Midbrain (tissue), 1 donor: ENCODE data around the gene HOXC11.

Experiments
- DNase-seq: peaks from one replicate; lab custom pipeline; 2025; lab: John Stamatoyannopoulos, UW

The HOXC11 gene

GRCh38 chr12:54021432-54022013 lies 48.6 kb downstream of the HOXC11 start:
- DNase-seq, result no peak

DNA sequence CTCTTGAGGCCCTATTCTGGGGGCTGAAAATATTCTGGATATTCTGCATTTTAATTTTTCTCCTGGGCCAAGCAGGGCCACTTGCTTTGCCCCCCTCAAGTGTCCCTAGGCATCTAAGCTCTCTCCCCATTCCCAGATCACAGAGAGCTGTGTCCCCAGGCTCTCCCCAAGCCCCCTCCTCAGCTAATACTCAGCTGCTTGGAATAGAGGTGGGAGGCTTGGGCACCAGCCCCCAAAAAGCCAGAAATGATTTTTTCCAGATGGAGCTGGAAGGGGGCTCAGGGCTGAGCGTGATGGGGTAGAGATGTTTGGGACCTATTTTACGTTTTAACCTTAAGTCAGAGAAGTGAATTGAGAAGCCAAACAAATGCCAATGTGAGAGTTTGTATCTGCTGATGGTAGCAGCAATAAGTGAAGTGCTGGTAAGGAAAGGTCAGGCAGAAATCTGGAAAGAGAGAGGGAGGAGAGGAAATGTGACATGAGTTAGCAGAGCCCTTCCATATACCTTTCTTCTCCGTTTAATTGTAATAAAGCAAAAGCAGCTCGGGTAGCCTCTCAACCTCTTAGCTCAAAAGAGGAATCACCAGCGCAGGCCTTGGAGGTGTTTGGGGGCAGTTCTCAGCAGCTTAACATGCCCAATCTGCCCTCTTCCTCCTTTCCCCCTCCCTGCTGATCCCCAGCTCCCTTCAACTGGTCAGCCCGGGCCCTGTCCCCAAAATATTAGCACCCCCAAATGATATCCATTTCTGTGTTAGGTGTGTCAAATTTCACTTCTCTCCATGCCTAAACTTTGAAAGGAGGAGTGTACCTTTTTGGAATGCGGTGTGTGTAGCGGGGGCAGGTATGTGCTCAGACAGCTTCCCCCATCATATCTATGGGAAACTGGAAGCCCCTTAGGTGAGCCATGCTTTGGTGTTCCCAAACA lies 50.3 kb downstream of the HOXC11 start:
- DNase-seq, result no peak

GRCh38 chr12:54024127-54024526 lies 51.2 kb downstream of the HOXC11 start:
- no peak for DNase-seq

DNA sequence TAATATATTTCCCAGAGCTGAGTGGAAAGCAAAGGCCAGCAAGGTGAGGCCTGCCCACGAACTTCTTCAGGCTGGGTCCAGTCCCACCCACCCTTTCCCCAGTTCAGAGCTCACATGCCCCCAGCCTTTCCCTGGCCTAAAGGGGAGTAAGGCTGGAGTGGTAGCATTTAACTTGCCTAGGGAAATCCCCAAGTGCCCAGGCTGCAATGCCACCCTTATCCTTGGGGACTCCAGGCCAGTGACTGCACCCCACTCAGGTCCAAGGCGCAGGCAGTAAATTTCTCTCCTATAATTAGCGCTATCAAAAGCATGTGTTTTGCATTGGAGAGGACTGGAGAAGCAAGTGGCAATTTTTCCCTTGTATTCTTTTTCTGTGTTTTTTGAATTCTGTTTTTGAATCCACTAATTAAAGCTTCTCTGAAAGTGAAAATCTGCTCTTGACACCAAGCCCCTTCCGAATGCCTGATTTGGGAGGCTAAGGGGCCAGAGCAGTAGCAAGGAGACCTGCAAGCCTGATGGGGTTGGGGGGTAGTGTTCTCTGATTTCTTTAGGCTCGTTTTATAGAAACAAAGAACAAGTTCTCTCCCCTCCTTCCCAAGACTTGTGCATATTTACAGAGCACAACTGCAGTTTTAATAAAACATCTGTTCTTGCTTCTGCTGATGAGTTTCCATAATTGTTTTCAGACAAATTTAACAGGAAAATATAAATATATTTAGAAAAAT lies 51.8 kb downstream of the HOXC11 start:
- no peak for DNase-seq

DNA sequence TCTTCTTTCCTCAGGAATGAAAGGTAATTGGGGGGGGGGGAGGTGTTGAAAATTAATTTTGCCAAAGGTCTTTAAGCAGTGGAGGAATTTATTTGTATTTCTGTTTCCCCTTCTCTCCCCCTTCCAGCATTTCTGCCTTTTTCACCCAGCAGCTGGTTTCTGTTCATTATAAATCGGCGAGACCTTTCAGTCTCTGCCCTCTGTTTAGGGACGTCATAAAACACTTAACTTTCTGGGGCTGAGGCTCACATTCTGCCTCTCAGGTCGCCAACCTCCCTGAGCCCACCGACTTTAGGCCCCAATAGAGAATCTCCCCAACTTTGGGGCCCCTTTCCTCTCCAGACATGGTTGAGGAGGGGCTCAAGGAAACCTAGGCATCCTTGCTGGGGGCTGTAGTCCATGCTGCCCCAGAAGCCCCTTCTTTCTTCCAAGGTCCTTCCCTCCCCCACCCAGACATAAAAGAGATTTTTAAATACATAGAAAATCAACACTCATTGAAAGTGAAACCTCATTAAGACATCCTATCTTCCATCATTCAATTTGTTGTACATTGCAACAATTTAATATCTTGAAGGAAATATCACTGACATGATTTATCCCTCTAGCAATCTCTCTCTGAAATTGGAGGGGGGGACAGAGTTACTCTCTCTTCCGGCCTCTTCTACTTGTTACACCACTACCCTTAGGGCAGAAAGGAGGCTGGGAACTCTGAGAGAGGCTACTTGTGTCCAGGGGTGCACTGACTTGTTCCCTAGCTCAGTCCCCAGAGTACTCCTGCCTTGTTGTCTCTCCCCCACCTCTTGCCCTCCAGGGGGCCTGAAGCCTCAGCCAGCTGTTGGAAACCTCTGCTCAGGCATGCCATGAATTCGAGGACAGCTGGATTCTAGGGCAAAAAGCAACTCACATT lies 52.8 kb downstream of the HOXC11 start:
- DNase-seq, result no peak

DNA sequence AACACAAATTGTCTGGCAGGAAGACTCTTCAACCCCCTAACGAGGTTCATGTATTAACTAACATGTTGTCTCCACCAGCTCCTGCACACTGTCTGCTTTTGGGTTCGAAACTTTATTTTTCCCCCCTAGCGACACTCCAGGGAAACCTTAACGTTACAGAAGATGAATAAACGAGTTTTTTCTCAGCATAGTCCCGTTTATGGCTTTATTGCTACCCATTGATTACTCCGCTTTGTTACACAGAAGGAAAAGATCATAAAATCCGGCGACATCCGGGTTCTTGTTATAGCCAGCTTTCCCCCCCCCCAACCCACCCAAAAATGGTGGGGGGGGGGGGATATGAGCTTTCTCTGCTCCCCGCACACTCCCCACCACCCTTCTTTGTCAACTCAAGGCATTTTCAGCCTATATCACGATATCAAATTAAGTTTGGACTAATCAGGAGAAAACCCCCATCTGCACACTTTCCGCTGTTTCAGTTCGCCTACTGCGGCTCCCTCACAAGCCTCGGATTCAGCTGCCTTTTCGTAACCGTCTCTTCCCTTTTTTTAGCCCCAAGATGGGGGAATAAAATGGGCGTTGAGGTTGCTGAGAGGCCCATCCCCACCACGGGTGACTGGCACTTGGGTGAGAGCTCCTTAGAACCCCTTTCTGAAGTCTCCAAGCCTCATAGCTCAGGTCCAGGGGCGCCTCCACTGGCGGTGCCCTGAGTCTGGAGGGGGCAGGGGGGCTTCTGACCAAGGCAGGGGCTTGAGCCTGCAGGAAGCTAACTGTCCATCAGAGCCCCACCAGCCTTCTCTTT lies 53.9 kb downstream of the HOXC11 start:
- DNase-seq, result no peak
